SK-N-SH (cell line): ENCODE measurements around the gene NSRP1. TPM values are rescaled to one million over a fixed set of nuclear protein-coding genes. Genes with fewer than 3 reads are reported as not detected.

ENCODE experiments used
- CTCF ChIA-PET: fragments of 300-600, 350-600 bp; formaldehyde crosslinking; extraction: SDS; loops from one replicate; lab custom pipeline; 2021; lab: Yijun Ruan, JAX
- POLR2A ChIA-PET: fragments of 350-600 bp; sonication (Branson Sonifier 250); formaldehyde crosslinking; extraction: SDS; loops from one replicate; lab custom pipeline; 2020; ENCODE audit warnings: antibody characterized with exemption, inconsistent platforms; lab: Yijun Ruan, JAX
- DNase-seq: peaks from one replicate; pipeline ENCODE4 v3.0.0; 2012
- H2AFZ ChIP-seq: fragments of 200-600 bp; sonication (generic); 2 replicates; pipeline ENCODE4 v1.8.1; 2016; ENCODE audit warnings: antibody characterized with exemption, mild to moderate bottlenecking, low read depth
- H3F3A ChIP-seq: fragments of 200-600 bp; sonication (generic); replicated peaks from 2 replicates; pipeline ENCODE3; 2016; ENCODE audit warnings: antibody characterized with exemption, mild to moderate bottlenecking; ENCODE audit not compliant: insufficient read depth
- H3K27ac ChIP-seq, 2 experiments: fragments of 200-500 bp in 1 of 2; fragments of 200-600 bp in 1 of 2; sonication (Bioruptor generic) in 1 of 2; sonication (generic), shearing (Covaris generic) in 1 of 2; 2 replicates each; pipeline versions ENCODE4 v1.5.1 to v1.6.1; 2014 to 2016; ENCODE audit warnings: low read depth in 2 of 2, inconsistent platforms in 1 of 2, low read length in 1 of 2, mild to moderate bottlenecking in 1 of 2, mixed read lengths in 1 of 2
- H3K27me3 ChIP-seq: fragments of 200-600 bp; sonication (generic), shearing (Covaris generic); 2 replicates; pipeline ENCODE4 v1.6.1; 2016; ENCODE audit warnings: mixed run types; ENCODE audit not compliant: insufficient read depth
- H3K36me3 ChIP-seq, 2 experiments: fragments of 200-500 bp in 1 of 2; fragments of 200-600 bp in 1 of 2; sonication (Bioruptor generic) in 1 of 2; sonication (generic) in 1 of 2; replicated peaks in 1 of 2; 2 replicates each; pipeline versions ENCODE3 to v1.5.1; 2014 to 2016; ENCODE audit warnings: low read length in 1 of 2, mild to moderate bottlenecking in 1 of 2; ENCODE audit not compliant: insufficient read depth in 2 of 2, control insufficient read depth in 1 of 2
- H3K4me1 ChIP-seq, 2 experiments: fragments of 200-500 bp in 1 of 2; fragments of 200-600 bp in 1 of 2; sonication (Bioruptor generic) in 1 of 2; sonication (generic), shearing (Covaris generic) in 1 of 2; 2 replicates each; pipeline versions ENCODE4 v1.5.1 to v1.6.1; 2014 to 2016; ENCODE audit warnings: low read depth in 1 of 2, low read length in 1 of 2, mixed run types in 1 of 2; ENCODE audit not compliant: insufficient read depth in 2 of 2, control insufficient read depth in 1 of 2
- H3K4me2 ChIP-seq: fragments of 200-600 bp; sonication (generic), shearing (Covaris generic); 2 replicates; pipeline ENCODE4 v1.6.1; 2017; ENCODE audit warnings: mixed run types
- H3K4me3 ChIP-seq, 2 experiments: fragments of 200-500 bp in 1 of 2; fragments of 200-600 bp in 1 of 2; sonication (Bioruptor generic) in 1 of 2; sonication (generic), shearing (Covaris generic) in 1 of 2; 2 replicates each; pipeline versions ENCODE4 v1.5.1 to v1.8.1; 2014 to 2016; ENCODE audit warnings: low read depth in 2 of 2, inconsistent platforms in 1 of 2, low read length in 1 of 2, mild to moderate bottlenecking in 1 of 2, mixed read lengths in 1 of 2, moderate library complexity in 1 of 2
- H3K79me2 ChIP-seq: fragments of 200-600 bp; sonication (generic); 2 replicates; pipeline ENCODE4 v1.8.1; 2017; ENCODE audit warnings: mild to moderate bottlenecking; ENCODE audit not compliant: insufficient read depth
- H3K9ac ChIP-seq: fragments of 200-600 bp; sonication (generic); 2 replicates; pipeline ENCODE4 v1.6.1; 2017; ENCODE audit warnings: mixed run types
- H3K9me2 ChIP-seq: fragments of 200-600 bp; sonication (generic); 2 replicates; pipeline ENCODE4 v1.6.1; 2017; ENCODE audit warnings: mixed run types
- H3K9me3 ChIP-seq: fragments of 200-600 bp; sonication (generic); 2 replicates; pipeline ENCODE4 v1.6.1; 2017; ENCODE audit warnings: mixed run types, mild to moderate bottlenecking, moderate library complexity
- H4K20me1 ChIP-seq: fragments of 200-600 bp; sonication (generic); 2 replicates; pipeline ENCODE4 v1.6.1; 2017; ENCODE audit warnings: mild to moderate bottlenecking, mixed run types; ENCODE audit not compliant: insufficient read depth
- ELF1 ChIP-seq: IDR thresholded peaks from 2 replicates; pipeline ENCODE4 v1.4.0; 2012
- EP300 ChIP-seq, 2 experiments: IDR thresholded peaks; 2 replicates each; pipeline versions ENCODE4 v1.4.0 to v1.6.1; 2012; ENCODE audit warnings: borderline replicate concordance in 1 of 2, low read depth in 1 of 2, low read length in 1 of 2
- EZH2phosphoT487 ChIP-seq: fragments of 200-600 bp; sonication (generic); IDR thresholded peaks from 2 replicates; pipeline ENCODE4 v1.6.1; 2017; ENCODE audit warnings: low read depth, mixed run types, mild to moderate bottlenecking, antibody characterized with exemption, moderate library complexity, borderline replicate concordance
- FOXM1 ChIP-seq: IDR thresholded peaks from 2 replicates; pipeline ENCODE4 v1.4.0; 2012; ENCODE audit warnings: low read depth, mild to moderate bottlenecking
- GATA2 ChIP-seq: sonication (generic); formaldehyde crosslinking; IDR thresholded peaks from 2 replicates; pipeline ENCODE4 v1.5.0; 2020; ENCODE audit warnings: mild to moderate bottlenecking, missing genetic modification reagents
- NFIC ChIP-seq: IDR thresholded peaks from 2 replicates; pipeline ENCODE4 v1.4.0; 2012; ENCODE audit warnings: borderline replicate concordance
- NRF1 ChIP-seq: IDR thresholded peaks from 2 replicates; pipeline ENCODE4 v1.6.1; 2012; ENCODE audit warnings: low read depth, mild to moderate bottlenecking, low read length
- PBX3 ChIP-seq: IDR thresholded peaks from 2 replicates; pipeline ENCODE4; 2012
- RCOR1 ChIP-seq: fragments of 150-350 bp; IDR thresholded peaks from 2 replicates; pipeline ENCODE4 v1.6.1; 2017; ENCODE audit warnings: antibody characterized with exemption, low read length
- REST ChIP-seq: IDR thresholded peaks from 2 replicates; pipeline ENCODE4 v1.6.1; 2012; ENCODE audit warnings: mild to moderate bottlenecking, low read depth, low read length, moderate library complexity
- SIN3A ChIP-seq: IDR thresholded peaks from 2 replicates; pipeline ENCODE4 v1.6.1; 2012; ENCODE audit warnings: low read depth, mild to moderate bottlenecking, low read length, moderate library complexity, borderline replicate concordance
- SMC3 ChIP-seq: IDR thresholded peaks from 2 replicates; pipeline ENCODE4 v1.6.1; 2012; ENCODE audit warnings: low read depth, low read length, improper control_type of control experiment
- TAF1 ChIP-seq: IDR thresholded peaks from 2 replicates; pipeline ENCODE4 v1.6.1; 2012; ENCODE audit warnings: low read depth, mild to moderate bottlenecking, low read length, moderate library complexity, borderline replicate concordance
- TCF12 ChIP-seq: IDR thresholded peaks from 2 replicates; pipeline ENCODE4 v1.4.0; 2012
- TEAD4 ChIP-seq: IDR thresholded peaks from 2 replicates; pipeline ENCODE4 v1.4.0; 2012; ENCODE audit warnings: mild to moderate bottlenecking, borderline replicate concordance; ENCODE audit not compliant: insufficient read depth
- USF1 ChIP-seq: IDR thresholded peaks from 2 replicates; pipeline ENCODE4 v1.4.0; 2012; ENCODE audit warnings: low read depth, borderline replicate concordance
- USF2 ChIP-seq: fragments of 150-350 bp; IDR thresholded peaks from 2 replicates; pipeline ENCODE4 v1.6.1; 2017; ENCODE audit warnings: antibody characterized with exemption, low read length, low read depth, borderline replicate concordance
- ZBTB33 ChIP-seq: IDR thresholded peaks from 2 replicates; pipeline ENCODE4 v1.4.0; 2012; ENCODE audit warnings: low read depth, borderline replicate concordance
- WGBS: methylation state at CpG from one replicate; pipeline ENCODE4 v1.1.6; 2017; ENCODE audit warnings: low lambda C conversion rate; 5-methylcytosine and 5-hydroxymethylcytosine counted together
- polyA plus RNA-seq, 3 experiments: library from polyadenylated mRNA; depleted of rRNA; stranded (reverse); fragments of >200 nt; gene quantifications; 2 replicates each; pipeline ENCODE4 v1.2.3, GENCODE V29; 2012

The NSRP1 gene
- polyA plus RNA-seq, 1 of the 3 experiments (the other 2 are of a cell fraction): 10.8 TPM

GRCh38 chr17:30196504-30196903 is 79.9 kb downstream of the NSRP1 start:
- TF ChIP-seq FOXM1: no peak
- TF ChIP-seq PBX3: no peak
- no peak for TF ChIP-seq USF1
- Histone ChIP-seq H3K27ac (no peak overlapping the region), H3F3A (no peaks in the 10 kb centered on the region), H3K27me3 (no peaks in the 10 kb centered on the region), H3K4me2 (no peak overlapping the region), H3K9ac (no peak overlapping the region), H3K79me2 (no peaks in the 10 kb centered on the region), H3K9me3 (no peaks in the 10 kb centered on the region), H4K20me1 (no peaks in the 10 kb centered on the region), H3K4me1 (peaks cover 0 to 4% of the 10 kb centered on the region in 2 experiments; a peak in 1 of 4 replicates), H2AFZ (no peak overlapping the region), H3K36me3 (peaks cover 0 to 3% of the 10 kb centered on the region in 2 experiments), H3K4me3 (no peak overlapping the region), H3K9me2 (no peaks in the 10 kb centered on the region)
- DNase-seq: no peak
- ChIA-PET POLR2A (no interaction called here), CTCF (no interaction called here)
- 89% methylated on average over 3 of the region's 3 CpGs for WGBS

- H3K9me2 ChIP-seq: no peaks in the 10 kb centered on the region
- no peak overlapping the region for H3K4me2 ChIP-seq
- no peaks in the 10 kb centered on the region for H3K9me3 ChIP-seq
- no peak overlapping the region for H3K9ac ChIP-seq
- H4K20me1 ChIP-seq: no peaks in the 10 kb centered on the region
- DNase-seq: no peak
- H3K4me1 ChIP-seq: peaks cover 0 to 4% of the 10 kb centered on the region in 2 experiments; a peak in 1 of 4 replicates
- peaks cover 0 to 3% of the 10 kb centered on the region in 2 experiments for H3K36me3 ChIP-seq
- CTCF ChIA-PET: no interaction called here
- H2AFZ ChIP-seq: no peak overlapping the region
- no peak overlapping the region for H3K4me3 ChIP-seq
- H3K27me3 ChIP-seq: no peaks in the 10 kb centered on the region
- WGBS: 84% methylated on average over 4 of the region's 4 CpGs
- POLR2A ChIA-PET: no interaction called here
- no peaks in the 10 kb centered on the region for H3F3A ChIP-seq
- no peak overlapping the region for H3K27ac ChIP-seq
- H3K79me2 ChIP-seq: no peaks in the 10 kb centered on the region
- TF ChIP-seq RCOR1 (no peak), EZH2phosphoT487 (no peak), ZBTB33 (no peak), TCF12 (no peak), GATA2 (CRISPR knock-in tag) (no peak), SMC3 (no peak), ELF1 (no peak), TEAD4 (no peak), EP300 (IDR thresholded peaks at IDR 0.05; ENCODE audit: borderline replicate concordance in 1 of 2, low read depth in 1 of 2, low read length in 1 of 2) (no peak), REST (no peak), PBX3 (no peak), NRF1 (no peak), SIN3A (no peak), TAF1 (no peak), USF2 (no peak), NFIC (no peak)
These were observed 80.8 kb downstream of the NSRP1 start for GRCh38 chr17:30197416-30197815.
